K562 (cell line): Measurements from ENCODE around the gene SEMA3F.

Source experiments
- BACH1 ChIP-seq: fragments of 200-800 bp; sonication (Bioruptor generic); IDR thresholded peaks from 2 replicates; pipeline ENCODE4 v1.6.1; 2016; ENCODE audit warnings: missing genetic modification characterization, missing compliant biosample characterization
- CHD2 ChIP-seq: IDR thresholded peaks from 2 replicates; pipeline ENCODE4 v1.6.1; 2011; ENCODE audit warnings: low read depth, low read length
- ELF4 ChIP-seq: fragments of 450-650 bp; formaldehyde crosslinking; IDR thresholded peaks from 2 replicates; pipeline ENCODE4 v1.4.0; 2022; ENCODE audit warnings: missing genetic modification characterization
- MCM2 ChIP-seq: fragments of 450-650 bp; IDR thresholded peaks from 2 replicates; pipeline ENCODE4 v1.6.1; 2017; ENCODE audit warnings: low read depth, mild to moderate bottlenecking
- SMAD1 ChIP-seq: fragments of 150-350 bp; IDR thresholded peaks from 2 replicates; pipeline ENCODE4 v1.6.1; 2014; ENCODE audit warnings: low read length, low read depth; ENCODE audit not compliant: partially characterized antibody
- SNRNP70 ChIP-seq: fragments of 200-400 bp; formaldehyde crosslinking; optimal IDR thresholded peaks from 2 replicates; pipeline ENCODE3; 2017; ENCODE audit warnings: low read depth, low read length
- TF ChIP-seq, protein P1 (sequence below): sonication (generic); formaldehyde crosslinking; IDR thresholded peaks from 2 replicates; pipeline ENCODE4 v1.9.0; 2022; ENCODE audit warnings: mild to moderate bottlenecking, missing genetic modification reagents
- TF ChIP-seq, protein P2 (sequence below), 3 experiments: IDR thresholded peaks in 2 of 3; conservative IDR thresholded peaks in 1 of 3; 2 replicates each; pipeline ENCODE4 v1.5.1; 2011 to 2012; ENCODE audit warnings: low read length in 3 of 3, mild to moderate bottlenecking in 3 of 3, control low read depth in 2 of 3, improper control_type of control experiment in 1 of 3, inconsistent platforms in 1 of 3, low read depth in 1 of 3, mixed read lengths in 1 of 3, moderate library complexity in 1 of 3; ENCODE audit not compliant: insufficient read depth in 2 of 3
- TF ChIP-seq, protein P3 (sequence below), 2 experiments: fragments of 450-650 bp; formaldehyde crosslinking in 1 of 2; IDR thresholded peaks; 2 replicates each; pipeline versions ENCODE4 v1.4.0 to v1.6.1; 2014 to 2020; ENCODE audit warnings: mild to moderate bottlenecking in 2 of 2, borderline replicate concordance in 1 of 2, low read depth in 1 of 2

DNA sequence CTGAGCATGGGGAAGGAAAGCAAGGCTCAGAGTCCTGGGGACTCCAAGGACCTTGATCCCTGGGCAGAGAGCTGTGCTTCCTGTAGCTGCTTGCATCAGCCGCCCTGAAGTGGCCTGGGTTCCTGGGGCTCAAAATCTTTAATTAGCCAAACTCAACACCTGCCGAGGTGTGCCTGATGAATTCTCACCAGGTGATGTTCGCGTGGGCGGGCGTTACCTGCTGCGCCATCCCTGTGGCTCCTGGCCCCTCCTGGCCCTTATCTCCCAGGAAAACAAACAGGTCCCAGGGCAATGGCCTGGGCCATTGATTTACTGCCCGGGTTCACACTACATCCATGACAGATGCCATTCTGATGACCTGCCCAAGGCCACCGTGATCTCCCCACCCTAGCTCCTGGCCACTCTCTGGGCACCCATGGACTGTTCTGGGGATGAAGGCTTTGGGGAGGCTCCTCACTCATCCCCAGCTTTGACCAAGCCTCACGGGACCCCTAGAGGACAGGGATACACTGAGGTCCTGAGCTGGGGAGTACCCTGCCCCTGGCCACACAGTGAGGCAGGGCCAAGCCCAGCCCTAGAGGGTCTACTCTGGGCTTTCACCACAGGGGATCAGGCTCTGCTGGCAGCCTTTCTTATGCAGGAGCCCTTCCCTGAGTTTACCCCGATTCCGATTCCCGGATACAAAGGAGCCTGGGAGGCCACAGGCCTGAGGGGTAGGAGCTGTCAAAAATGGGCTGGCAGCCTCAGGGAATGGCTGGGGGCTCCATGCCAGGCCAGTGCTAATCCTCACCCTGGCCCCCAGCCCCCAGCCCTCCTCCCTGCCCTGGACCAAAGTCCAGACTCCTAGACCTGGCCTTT lies 55.6 kb downstream of the SEMA3F start:
- TF ChIP-seq SNRNP70 (no peak), MCM2 (no peak), BACH1 (tag) (no peak), SMAD1 (no peak), ELF4 (CRISPR knock-in tag) (no peak), CHD2 (no peak)
- TF ChIP-seq, protein P1, sequence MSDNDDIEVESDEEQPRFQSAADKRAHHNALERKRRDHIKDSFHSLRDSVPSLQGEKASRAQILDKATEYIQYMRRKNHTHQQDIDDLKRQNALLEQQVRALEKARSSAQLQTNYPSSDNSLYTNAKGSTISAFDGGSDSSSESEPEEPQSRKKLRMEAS (CRISPR knock-in tag), result no peak
- TF ChIP-seq, protein P2, sequence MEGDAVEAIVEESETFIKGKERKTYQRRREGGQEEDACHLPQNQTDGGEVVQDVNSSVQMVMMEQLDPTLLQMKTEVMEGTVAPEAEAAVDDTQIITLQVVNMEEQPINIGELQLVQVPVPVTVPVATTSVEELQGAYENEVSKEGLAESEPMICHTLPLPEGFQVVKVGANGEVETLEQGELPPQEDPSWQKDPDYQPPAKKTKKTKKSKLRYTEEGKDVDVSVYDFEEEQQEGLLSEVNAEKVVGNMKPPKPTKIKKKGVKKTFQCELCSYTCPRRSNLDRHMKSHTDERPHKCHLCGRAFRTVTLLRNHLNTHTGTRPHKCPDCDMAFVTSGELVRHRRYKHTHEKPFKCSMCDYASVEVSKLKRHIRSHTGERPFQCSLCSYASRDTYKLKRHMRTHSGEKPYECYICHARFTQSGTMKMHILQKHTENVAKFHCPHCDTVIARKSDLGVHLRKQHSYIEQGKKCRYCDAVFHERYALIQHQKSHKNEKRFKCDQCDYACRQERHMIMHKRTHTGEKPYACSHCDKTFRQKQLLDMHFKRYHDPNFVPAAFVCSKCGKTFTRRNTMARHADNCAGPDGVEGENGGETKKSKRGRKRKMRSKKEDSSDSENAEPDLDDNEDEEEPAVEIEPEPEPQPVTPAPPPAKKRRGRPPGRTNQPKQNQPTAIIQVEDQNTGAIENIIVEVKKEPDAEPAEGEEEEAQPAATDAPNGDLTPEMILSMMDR (IDR thresholded peaks at IDR 0.05 in 2 of 3, conservative IDR thresholded peaks at IDR 0.05 in 1 of 3; ENCODE audit: insufficient read depth in 2 of 3, low read depth in 1 of 3, low read length in 3 of 3), result no peak
- TF ChIP-seq, protein P3, sequence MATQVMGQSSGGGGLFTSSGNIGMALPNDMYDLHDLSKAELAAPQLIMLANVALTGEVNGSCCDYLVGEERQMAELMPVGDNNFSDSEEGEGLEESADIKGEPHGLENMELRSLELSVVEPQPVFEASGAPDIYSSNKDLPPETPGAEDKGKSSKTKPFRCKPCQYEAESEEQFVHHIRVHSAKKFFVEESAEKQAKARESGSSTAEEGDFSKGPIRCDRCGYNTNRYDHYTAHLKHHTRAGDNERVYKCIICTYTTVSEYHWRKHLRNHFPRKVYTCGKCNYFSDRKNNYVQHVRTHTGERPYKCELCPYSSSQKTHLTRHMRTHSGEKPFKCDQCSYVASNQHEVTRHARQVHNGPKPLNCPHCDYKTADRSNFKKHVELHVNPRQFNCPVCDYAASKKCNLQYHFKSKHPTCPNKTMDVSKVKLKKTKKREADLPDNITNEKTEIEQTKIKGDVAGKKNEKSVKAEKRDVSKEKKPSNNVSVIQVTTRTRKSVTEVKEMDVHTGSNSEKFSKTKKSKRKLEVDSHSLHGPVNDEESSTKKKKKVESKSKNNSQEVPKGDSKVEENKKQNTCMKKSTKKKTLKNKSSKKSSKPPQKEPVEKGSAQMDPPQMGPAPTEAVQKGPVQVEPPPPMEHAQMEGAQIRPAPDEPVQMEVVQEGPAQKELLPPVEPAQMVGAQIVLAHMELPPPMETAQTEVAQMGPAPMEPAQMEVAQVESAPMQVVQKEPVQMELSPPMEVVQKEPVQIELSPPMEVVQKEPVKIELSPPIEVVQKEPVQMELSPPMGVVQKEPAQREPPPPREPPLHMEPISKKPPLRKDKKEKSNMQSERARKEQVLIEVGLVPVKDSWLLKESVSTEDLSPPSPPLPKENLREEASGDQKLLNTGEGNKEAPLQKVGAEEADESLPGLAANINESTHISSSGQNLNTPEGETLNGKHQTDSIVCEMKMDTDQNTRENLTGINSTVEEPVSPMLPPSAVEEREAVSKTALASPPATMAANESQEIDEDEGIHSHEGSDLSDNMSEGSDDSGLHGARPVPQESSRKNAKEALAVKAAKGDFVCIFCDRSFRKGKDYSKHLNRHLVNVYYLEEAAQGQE (IDR thresholded peaks at IDR 0.05; ENCODE audit: borderline replicate concordance), result no peak
- TF ChIP-seq, protein P3 (CRISPR knock-in tag; IDR thresholded peaks at IDR 0.05; ENCODE audit: low read depth), result no peak
